K562 (cell line): ENCODE results near the gene MTMR4. TPM values are rescaled to one million over a fixed set of nuclear protein-coding genes. Genes with fewer than 3 reads are reported as not detected.

Experiments used
- ELF1 ChIP-seq: fragments of 200-800 bp; sonication (Bioruptor generic); IDR thresholded peaks from 2 replicates; pipeline ENCODE4 v1.6.1; 2016; ENCODE audit warnings: missing genetic modification characterization, missing compliant biosample characterization
- HMG20B ChIP-seq: fragments of 250-450 bp; sonication (Bioruptor Pico); IDR thresholded peaks from 2 replicates; pipeline ENCODE4 v1.5.0; 2021; ENCODE audit warnings: mild to moderate bottlenecking
- MGA ChIP-seq: fragments of 450-650 bp; IDR thresholded peaks from 2 replicates; pipeline ENCODE4 v1.6.1; 2016; ENCODE audit warnings: mild to moderate bottlenecking, moderate library complexity
- SIN3A ChIP-seq, 2 experiments: fragments of 150-350 bp in 1 of 2; IDR thresholded peaks; 2 replicates each; pipeline ENCODE4 v1.6.1; 2011 to 2016; ENCODE audit warnings: borderline replicate concordance in 2 of 2, low read depth in 2 of 2, low read length in 2 of 2, mild to moderate bottlenecking in 2 of 2, moderate library complexity in 2 of 2; ENCODE audit not compliant: control insufficient read depth in 1 of 2
- ZNF12 ChIP-seq: sonication (generic); formaldehyde crosslinking; IDR thresholded peaks from 2 replicates; pipeline ENCODE4 v1.4.0; 2020; ENCODE audit warnings: mild to moderate bottlenecking, missing genetic modification reagents
- polyA plus RNA-seq, 8 experiments: library from polyadenylated mRNA; depleted of rRNA in 4 of 8; stranded (reverse) in 5 of 8; unstranded in 3 of 8; fragments of >200 nt; fragmentation: Nextera tagmentation in 2 of 8; fragmentation: Illumina TruSeq in 1 of 8; extraction: Ambion mirVana in 2 of 8; extraction: Trizol in 1 of 8; gene quantifications; 2 replicates each; pipeline versions ENCODE4 v1.2.1 to v1.2.3, GENCODE V29; 2011 to 2014; ENCODE audit warnings: inconsistent platforms in 1 of 8, missing spikeins in 1 of 8
- total RNA-seq, 7 experiments: library from RNA; depleted of rRNA in 6 of 7; stranded (reverse); fragments of >200 nt in 6 of 7; fragmentation: Illumina TruSeq in 2 of 7; extraction: Trizol in 2 of 7; gene quantifications; 2 replicates each; pipeline versions ENCODE4 v1.2.1 to v1.2.3, GENCODE V29; 2011 to 2021; ENCODE audit warnings: low replicate concordance in 1 of 7
- TF ChIP-seq, protein P1 (sequence below): sonication (generic); formaldehyde crosslinking; IDR thresholded peaks from 2 replicates; pipeline ENCODE4 v1.8.0; 2022; ENCODE audit warnings: mild to moderate bottlenecking, missing genetic modification reagents

The MTMR4 gene
- total and polyA plus RNA-seq, 9 of the 15 experiments (the other 6 are each of a cell fraction or from before 2014, with no cell fraction given), result 8.8 to 45.7 (median 28.7) TPM

- TF ChIP-seq MGA (no peak), ELF1 (tag) (no peak), SIN3A (IDR thresholded peaks at IDR 0.05; ENCODE audit: borderline replicate concordance in 2 of 2, control insufficient read depth in 1 of 2, low read depth in 2 of 2, low read length in 2 of 2) (no peak), ZNF12 (CRISPR knock-in tag) (no peak), HMG20B (CRISPR knock-in tag) (no peak)
- TF ChIP-seq, protein P1, sequence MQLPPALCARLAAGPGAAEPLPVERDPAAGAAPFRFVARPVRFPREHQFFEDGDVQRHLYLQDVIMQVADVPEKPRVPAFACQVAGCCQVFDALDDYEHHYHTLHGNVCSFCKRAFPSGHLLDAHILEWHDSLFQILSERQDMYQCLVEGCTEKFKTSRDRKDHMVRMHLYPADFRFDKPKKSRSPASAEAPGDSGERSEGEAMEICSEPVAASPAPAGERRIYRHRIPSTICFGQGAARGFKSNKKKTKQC (CRISPR knock-in tag), result no peak
- TF ChIP-seq, all 486 proteins: peak for 0
These were observed 14.0 kb upstream of the MTMR4 start (continued) for GRCh38 chr17:58528443-58528842.
